ENCODE data around the gene CIAO2A. TPM values are rescaled to one million over a fixed set of nuclear protein-coding genes. Genes with fewer than 3 reads are reported as not detected.

The CIAO2A gene
- total and polyA plus RNA-seq, 2 donors from 2014 or later: 41.6 to 92.4 TPM

DNA sequence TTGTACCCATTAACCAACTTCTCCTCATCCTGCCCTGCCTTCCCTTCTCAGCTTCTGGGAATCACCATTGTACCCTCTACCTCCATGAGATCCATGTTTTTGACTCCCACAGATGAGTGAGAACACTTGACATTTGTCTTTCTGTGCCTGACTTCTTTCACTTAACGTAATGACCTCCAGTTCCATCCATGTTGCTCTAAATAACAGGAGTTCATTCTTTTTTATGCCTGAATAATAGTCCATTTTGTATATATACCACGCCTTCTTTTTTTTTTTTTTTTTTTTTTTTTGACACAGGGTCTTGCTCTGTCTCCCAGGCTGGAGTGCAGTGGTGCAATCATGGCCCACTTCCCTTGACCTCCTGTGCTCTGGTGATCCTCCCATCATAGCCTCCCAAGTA is 8.9 kb upstream of the CIAO2A start:
- Histone ChIP-seq H3K4me3 (ENCODE audit: low read length in 3 of 3) (no peak overlapping the region), H3K36me3 (ENCODE audit: control insufficient read depth in 2 of 3, insufficient read depth in 3 of 3, low read length in 3 of 3) (no peaks in the 10 kb centered on the region), H3K9ac (ENCODE audit: low read length in 3 of 3) (no peak overlapping the region), H3K9me3 (ENCODE audit: control insufficient read depth in 2 of 3, insufficient read depth in 1 of 3, low read length in 3 of 3) (no peaks in the 10 kb centered on the region), H3K27ac (ENCODE audit: low read depth in 2 of 2, low read length in 2 of 2) (no peak overlapping the region), H3K4me1 (ENCODE audit: control insufficient read depth in 2 of 3, insufficient read depth in 2 of 3, low read depth in 1 of 3, low read length in 3 of 3) (peaks cover 0 to 8% (median 7%) of the 10 kb centered on the region in 3 donors), H3K27me3 (ENCODE audit: control insufficient read depth, insufficient read depth, low read length) (no peaks in the 10 kb centered on the region)
- DNase-seq: no peak
- FAIRE-seq: no peak
- intact Hi-C loops (cut with DNase I): no loop called here
- TF ChIP-seq, protein P1, sequence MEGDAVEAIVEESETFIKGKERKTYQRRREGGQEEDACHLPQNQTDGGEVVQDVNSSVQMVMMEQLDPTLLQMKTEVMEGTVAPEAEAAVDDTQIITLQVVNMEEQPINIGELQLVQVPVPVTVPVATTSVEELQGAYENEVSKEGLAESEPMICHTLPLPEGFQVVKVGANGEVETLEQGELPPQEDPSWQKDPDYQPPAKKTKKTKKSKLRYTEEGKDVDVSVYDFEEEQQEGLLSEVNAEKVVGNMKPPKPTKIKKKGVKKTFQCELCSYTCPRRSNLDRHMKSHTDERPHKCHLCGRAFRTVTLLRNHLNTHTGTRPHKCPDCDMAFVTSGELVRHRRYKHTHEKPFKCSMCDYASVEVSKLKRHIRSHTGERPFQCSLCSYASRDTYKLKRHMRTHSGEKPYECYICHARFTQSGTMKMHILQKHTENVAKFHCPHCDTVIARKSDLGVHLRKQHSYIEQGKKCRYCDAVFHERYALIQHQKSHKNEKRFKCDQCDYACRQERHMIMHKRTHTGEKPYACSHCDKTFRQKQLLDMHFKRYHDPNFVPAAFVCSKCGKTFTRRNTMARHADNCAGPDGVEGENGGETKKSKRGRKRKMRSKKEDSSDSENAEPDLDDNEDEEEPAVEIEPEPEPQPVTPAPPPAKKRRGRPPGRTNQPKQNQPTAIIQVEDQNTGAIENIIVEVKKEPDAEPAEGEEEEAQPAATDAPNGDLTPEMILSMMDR (IDR thresholded peaks at IDR 0.05; ENCODE audit: borderline replicate concordance, extremely low read depth, insufficient read depth): no peak

DNA sequence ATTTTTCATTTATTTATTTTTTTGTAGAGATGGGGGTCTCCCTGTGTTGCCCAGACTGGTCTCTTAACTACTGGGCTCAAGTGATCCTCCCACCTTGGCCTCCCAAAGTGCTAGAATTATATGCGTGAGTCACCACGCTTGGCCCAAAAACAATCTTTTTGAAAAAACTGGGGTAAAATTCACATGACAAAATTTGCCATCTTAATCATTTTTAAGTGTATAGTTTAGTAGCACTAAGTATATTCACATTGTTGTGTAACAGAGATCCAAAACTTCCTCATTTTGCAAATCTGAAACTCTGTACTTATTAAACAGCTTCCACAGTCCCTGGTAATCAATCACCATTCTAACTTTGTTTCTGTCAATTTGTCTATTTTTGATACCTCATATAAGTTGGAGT is 7.3 kb upstream of the CIAO2A start:
- no peaks in the 10 kb centered on the region for H3K36me3 ChIP-seq (ENCODE audit: control insufficient read depth in 2 of 3, insufficient read depth in 3 of 3, low read length in 3 of 3)
- H3K27ac ChIP-seq (ENCODE audit: low read depth in 2 of 2, low read length in 2 of 2): no peak overlapping the region
- FAIRE-seq (no peak), DNase-seq (no peak)
- intact Hi-C loops (cut with DNase I): no loop called here
- TF ChIP-seq, protein P1 (IDR thresholded peaks at IDR 0.05; ENCODE audit: borderline replicate concordance, extremely low read depth, insufficient read depth): no peak
- no peaks in the 10 kb centered on the region for H3K9me3 ChIP-seq (ENCODE audit: control insufficient read depth in 2 of 3, insufficient read depth in 1 of 3, low read length in 3 of 3)
- no peak overlapping the region for H3K9ac ChIP-seq (ENCODE audit: low read length in 3 of 3)
- H3K4me1 ChIP-seq (ENCODE audit: control insufficient read depth in 2 of 3, insufficient read depth in 2 of 3, low read depth in 1 of 3, low read length in 3 of 3): peaks cover 0 to 6% (median 0%) of the 10 kb centered on the region in 3 donors
- no peaks in the 10 kb centered on the region for H3K27me3 ChIP-seq (ENCODE audit: control insufficient read depth, insufficient read depth, low read length)
- H3K4me3 ChIP-seq (ENCODE audit: low read length in 3 of 3): no peak overlapping the region

DNA sequence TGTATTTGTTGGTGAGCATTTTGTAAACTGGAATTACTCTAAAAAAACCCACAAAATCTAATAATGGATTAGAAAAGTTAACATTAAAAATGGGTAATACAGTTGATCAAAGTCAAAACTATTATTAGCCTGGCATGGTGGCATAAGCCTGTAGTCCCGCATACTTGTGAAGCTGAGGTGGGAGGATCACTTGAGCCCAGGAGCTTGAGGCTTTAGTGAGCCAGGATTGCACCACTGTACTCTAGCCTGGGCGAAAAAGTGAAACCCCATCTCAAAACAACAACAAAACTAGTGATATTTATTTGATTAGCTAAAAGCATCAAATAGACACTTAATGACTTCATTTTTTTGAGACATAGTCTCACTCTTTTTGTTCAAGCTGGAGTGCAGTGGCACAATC is 5.7 kb upstream of the CIAO2A start:
- no peak overlapping the region for H3K27ac ChIP-seq (ENCODE audit: low read depth in 2 of 2, low read length in 2 of 2)
- intact Hi-C loops (cut with DNase I): no loop called here

More for the DNA sequence above, 5.7 kb upstream of the CIAO2A start:
- Histone ChIP-seq H3K27me3 (ENCODE audit: control insufficient read depth, insufficient read depth, low read length) (no peaks in the 10 kb centered on the region), H3K36me3 (ENCODE audit: control insufficient read depth in 2 of 3, insufficient read depth in 3 of 3, low read length in 3 of 3) (no peaks in the 10 kb centered on the region), H3K9ac (ENCODE audit: low read length in 3 of 3) (no peak overlapping the region), H3K4me3 (ENCODE audit: low read length in 3 of 3) (no peak overlapping the region), H3K9me3 (ENCODE audit: control insufficient read depth in 2 of 3, insufficient read depth in 1 of 3, low read length in 3 of 3) (no peaks in the 10 kb centered on the region), H3K4me1 (ENCODE audit: control insufficient read depth in 2 of 3, insufficient read depth in 2 of 3, low read depth in 1 of 3, low read length in 3 of 3) (peaks cover 0 to 13% (median 11%) of the 10 kb centered on the region in 3 donors)
- no peak for DNase-seq
- TF ChIP-seq, protein P1 (IDR thresholded peaks at IDR 0.05; ENCODE audit: borderline replicate concordance, extremely low read depth, insufficient read depth): no peak
- FAIRE-seq: no peak

Measured in kidney (tissue), 14 donors.